ENCODE data around the gene ZFYVE9. TPM values are rescaled to one million over a fixed set of nuclear protein-coding genes. Genes with fewer than 3 reads are reported as not detected.

Gene ZFYVE9
- total RNA-seq, 1 donor from 2014 or later: 40.0 TPM

GRCh38 chr1:52210044-52210443, 68.2 kb downstream of the ZFYVE9 start:
- Mint-ChIP-seq H3K4me3 (ENCODE audit: low read depth) (no peak overlapping the region), H3K36me3 (ENCODE audit: insufficient read depth) (peaks cover 5% of the 10 kb centered on the region), H3K4me1 (ENCODE audit: low read depth) (peaks cover 4% of the 10 kb centered on the region), H3K27me3 (no peaks in the 10 kb centered on the region), H3K27ac (no peak overlapping the region), H3K9me3 (ENCODE audit: low read depth) (peaks cover 5% of the 10 kb centered on the region)
- no peak for DNase-seq (ENCODE audit: low spot score, unreplicated experiment)
- TF ChIP-seq, protein P1, sequence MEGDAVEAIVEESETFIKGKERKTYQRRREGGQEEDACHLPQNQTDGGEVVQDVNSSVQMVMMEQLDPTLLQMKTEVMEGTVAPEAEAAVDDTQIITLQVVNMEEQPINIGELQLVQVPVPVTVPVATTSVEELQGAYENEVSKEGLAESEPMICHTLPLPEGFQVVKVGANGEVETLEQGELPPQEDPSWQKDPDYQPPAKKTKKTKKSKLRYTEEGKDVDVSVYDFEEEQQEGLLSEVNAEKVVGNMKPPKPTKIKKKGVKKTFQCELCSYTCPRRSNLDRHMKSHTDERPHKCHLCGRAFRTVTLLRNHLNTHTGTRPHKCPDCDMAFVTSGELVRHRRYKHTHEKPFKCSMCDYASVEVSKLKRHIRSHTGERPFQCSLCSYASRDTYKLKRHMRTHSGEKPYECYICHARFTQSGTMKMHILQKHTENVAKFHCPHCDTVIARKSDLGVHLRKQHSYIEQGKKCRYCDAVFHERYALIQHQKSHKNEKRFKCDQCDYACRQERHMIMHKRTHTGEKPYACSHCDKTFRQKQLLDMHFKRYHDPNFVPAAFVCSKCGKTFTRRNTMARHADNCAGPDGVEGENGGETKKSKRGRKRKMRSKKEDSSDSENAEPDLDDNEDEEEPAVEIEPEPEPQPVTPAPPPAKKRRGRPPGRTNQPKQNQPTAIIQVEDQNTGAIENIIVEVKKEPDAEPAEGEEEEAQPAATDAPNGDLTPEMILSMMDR (IDR thresholded peaks at IDR 0.05; ENCODE audit: unreplicated experiment): no peak

GRCh38 chr1:52216907-52217458, 75.1 kb downstream of the ZFYVE9 start:
- H3K36me3 Mint-ChIP-seq (ENCODE audit: insufficient read depth): peaks cover 50% of the 10 kb centered on the region
- H3K9me3 Mint-ChIP-seq (ENCODE audit: low read depth): peaks cover 44% of the 10 kb centered on the region
- H3K27me3 Mint-ChIP-seq: no peaks in the 10 kb centered on the region
- TF ChIP-seq, protein P1 (IDR thresholded peaks at IDR 0.05; ENCODE audit: unreplicated experiment): no peak
- H3K4me3 Mint-ChIP-seq (ENCODE audit: low read depth): no peak overlapping the region
- H3K4me1 Mint-ChIP-seq (ENCODE audit: low read depth): no peaks in the 10 kb centered on the region
- DNase-seq (ENCODE audit: low spot score, unreplicated experiment): no peak
- no peak overlapping the region for H3K27ac Mint-ChIP-seq

- Mint-ChIP-seq H3K4me3 (ENCODE audit: low read depth) (no peak overlapping the region), H3K9me3 (ENCODE audit: low read depth) (peaks cover 49% of the 10 kb centered on the region), H3K36me3 (ENCODE audit: insufficient read depth) (peaks cover 44% of the 10 kb centered on the region), H3K27ac (no peak overlapping the region), H3K4me1 (ENCODE audit: low read depth) (no peaks in the 10 kb centered on the region), H3K27me3 (no peaks in the 10 kb centered on the region)
- DNase-seq (ENCODE audit: low spot score, unreplicated experiment): no peak
- TF ChIP-seq, protein P1 (IDR thresholded peaks at IDR 0.05; ENCODE audit: unreplicated experiment): no peak
Observed at GRCh38 chr1:52225174-52225573, 83.3 kb downstream of the ZFYVE9 start.

- peaks cover 17% of the 10 kb centered on the region for H3K36me3 Mint-ChIP-seq (ENCODE audit: insufficient read depth)
- TF ChIP-seq, protein P1 (IDR thresholded peaks at IDR 0.05; ENCODE audit: unreplicated experiment): no peak
- H3K27me3 Mint-ChIP-seq: no peaks in the 10 kb centered on the region
- H3K9me3 Mint-ChIP-seq (ENCODE audit: low read depth): peaks cover 18% of the 10 kb centered on the region
- no peak overlapping the region for H3K27ac Mint-ChIP-seq
- no peak overlapping the region for H3K4me3 Mint-ChIP-seq (ENCODE audit: low read depth)
- H3K4me1 Mint-ChIP-seq (ENCODE audit: low read depth): no peaks in the 10 kb centered on the region
- no peak for DNase-seq (ENCODE audit: low spot score, unreplicated experiment)
Observed at GRCh38 chr1:52229494-52229893, 87.6 kb downstream of the ZFYVE9 start.

- Mint-ChIP-seq H3K9me3 (ENCODE audit: low read depth) (no peaks in the 10 kb centered on the region), H3K27me3 (no peaks in the 10 kb centered on the region), H3K36me3 (ENCODE audit: insufficient read depth) (peaks cover 6% of the 10 kb centered on the region), H3K4me3 (ENCODE audit: low read depth) (no peak overlapping the region), H3K4me1 (ENCODE audit: low read depth) (no peaks in the 10 kb centered on the region), H3K27ac (no peak overlapping the region)
- no peak for DNase-seq (ENCODE audit: low spot score, unreplicated experiment)
- TF ChIP-seq, protein P1 (IDR thresholded peaks at IDR 0.05; ENCODE audit: unreplicated experiment): no peak
Observed at GRCh38 chr1:52233463-52233862, 91.6 kb downstream of the ZFYVE9 start.

All from progenitor cell of endocrine pancreas (in vitro differentiated cells).